GM18951 (cell line): ENCODE measurements around the gene MYNN.
"Not testable (repeated sequence)": the region's sequence is repeated elsewhere in the genome, so short reads cannot be mapped to it uniquely, and the experiment has no call there.

Experiments used
- POLR2A ChIP-seq: IDR thresholded peaks from 4 replicates; pipeline ENCODE4 v1.6.1; 2011; ENCODE audit warnings: mild to moderate bottlenecking; ENCODE audit not compliant: insufficient read length, insufficient read depth; ENCODE audit errors: extremely low read depth
- in situ Hi-C: fragments of 300-500 bp; cut with MboI; formaldehyde crosslinking; loops from one replicate; pipeline ENCODE4 v1.12.0; 2022; ENCODE audit warnings: low sequenced_read_pairs, mixed read lengths, inconsistent platforms; ENCODE audit not compliant: unreplicated experiment

MYNN gene

DNA sequence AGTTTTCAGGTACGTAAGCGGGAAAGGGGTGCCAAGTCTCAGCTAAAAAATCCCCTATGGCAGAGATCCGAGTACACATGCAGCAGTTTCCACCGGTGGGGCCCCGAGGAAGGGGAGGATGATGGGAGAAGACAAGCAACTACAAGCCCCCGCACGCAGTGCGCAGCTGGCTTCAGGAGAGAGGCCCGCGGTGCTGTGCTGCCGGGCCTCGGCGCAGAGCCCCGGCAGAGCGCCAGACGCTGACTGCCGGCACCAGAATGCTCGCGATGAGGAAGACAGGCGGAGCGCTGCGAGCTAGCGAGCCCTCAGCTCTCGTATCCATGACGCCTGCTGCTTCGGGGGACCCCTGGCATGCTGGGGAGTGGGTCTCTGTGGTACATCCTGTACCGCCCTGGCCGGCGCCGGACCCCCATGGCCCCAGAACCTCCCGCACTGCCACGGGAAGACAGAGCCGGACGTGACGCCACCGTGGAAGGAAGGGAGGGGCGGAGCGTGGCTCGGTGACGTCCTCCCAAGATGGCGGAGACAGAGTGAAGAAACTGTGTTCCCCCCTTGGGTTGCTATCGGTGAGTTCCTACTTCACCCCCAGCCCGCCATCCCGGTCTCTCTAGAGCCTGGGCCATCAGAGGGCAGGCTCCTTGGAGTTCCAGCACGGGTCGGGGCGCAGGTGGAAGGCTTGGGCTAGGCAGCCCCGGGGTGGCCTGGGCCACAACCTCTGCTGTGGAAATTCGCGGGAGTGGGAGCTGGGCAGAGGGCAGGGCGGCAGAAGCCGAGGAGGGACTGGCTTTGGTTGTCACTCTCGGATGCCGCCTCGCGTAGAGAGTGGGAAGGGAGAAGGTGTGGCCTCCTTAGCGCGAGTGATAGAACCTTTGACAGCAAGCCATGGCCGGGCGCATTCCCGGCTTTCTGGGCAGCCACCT is at the start of gene MYNN:
MYNN (plus strand) TSS at position 500 of the 920 bp plus-strand sequence. CDS start 900 bp downstream, outside the sequence.
- in situ Hi-C loops: no loop called here
- TF ChIP-seq POLR2A: peak; percentile 99

DNA sequence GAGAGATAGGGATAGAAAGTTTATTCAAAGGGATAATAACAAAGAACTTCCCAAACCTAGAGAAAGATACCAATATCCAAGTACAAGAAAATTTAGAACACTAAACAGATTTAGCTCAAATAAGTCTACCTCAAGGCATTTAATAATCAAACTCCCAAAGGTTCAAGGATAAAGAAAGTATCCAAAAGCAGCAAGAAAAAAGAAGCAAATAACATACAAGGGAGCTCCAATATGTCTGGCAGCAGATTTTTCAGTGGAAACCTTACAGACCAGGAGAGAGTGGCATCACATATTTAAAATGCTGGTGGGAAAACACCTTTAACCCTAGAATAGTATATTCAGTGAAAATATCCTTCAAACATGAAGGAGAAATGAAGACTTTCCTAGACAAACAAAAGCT is 41.3 kb upstream of the MYNN start:
- in situ Hi-C loops: not testable (repeated sequence)

GRCh38 chr3:169739067-169739466 is 34.1 kb upstream of the MYNN start:
- in situ Hi-C loops: no loop called here
- no peak for TF ChIP-seq POLR2A

DNA sequence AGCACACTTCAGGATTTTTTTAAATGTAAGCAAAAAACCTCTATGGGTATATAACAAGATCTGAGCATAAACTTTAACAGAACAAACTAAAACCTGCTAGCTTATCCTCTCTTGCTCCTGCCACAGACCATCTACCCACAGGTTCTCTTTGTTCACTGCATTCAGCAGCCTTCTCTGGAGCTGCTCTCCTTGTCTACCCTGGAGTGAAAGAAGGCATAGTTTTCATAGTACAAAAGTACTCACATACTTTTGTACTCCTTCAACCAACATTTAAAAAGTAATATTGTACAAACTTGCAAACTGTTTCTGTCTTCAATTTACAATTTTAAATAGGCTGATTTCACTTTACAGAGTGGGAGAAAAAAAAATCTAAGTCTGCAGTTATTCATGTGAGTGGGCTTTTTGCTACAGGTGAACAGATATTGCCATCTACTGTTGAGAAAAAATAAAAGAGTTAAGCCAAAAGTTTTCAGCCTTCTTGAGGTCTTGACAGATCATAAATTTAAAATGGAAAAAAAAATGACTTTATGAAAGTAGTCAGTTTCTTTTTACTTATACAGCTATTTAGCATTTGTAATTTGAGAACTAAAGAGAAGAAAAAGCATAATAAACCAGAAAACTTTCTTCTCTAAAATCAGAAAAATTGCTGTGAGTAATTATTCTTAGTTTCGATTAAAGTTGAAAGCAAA is 28.7 kb upstream of the MYNN start:
- in situ Hi-C loops: no loop called here
- no peak for TF ChIP-seq POLR2A

- in situ Hi-C loops: no loop called here
- no peak for TF ChIP-seq POLR2A
Observed at GRCh38 chr3:169746924-169747323, 26.3 kb upstream of the MYNN start.

DNA sequence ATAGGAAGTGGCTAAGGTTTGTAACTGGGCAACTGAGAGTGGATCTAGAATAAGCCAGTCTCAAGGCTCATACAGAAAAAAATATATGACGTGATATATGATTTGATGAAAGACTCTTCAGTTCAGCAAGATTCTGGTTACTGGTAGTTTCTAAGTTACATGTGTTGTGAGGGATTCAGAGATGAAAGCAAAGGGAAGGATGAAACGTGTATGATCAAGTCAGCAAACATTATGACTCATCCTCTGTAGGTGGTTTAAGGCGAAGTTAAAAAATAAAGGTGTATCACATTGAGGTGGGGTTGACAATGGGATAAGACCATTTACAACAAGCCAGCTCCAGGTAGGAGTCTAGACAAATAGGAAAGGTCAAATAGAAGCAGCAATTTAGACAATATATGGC is 24.5 kb upstream of the MYNN start:
- no peak for TF ChIP-seq POLR2A
- in situ Hi-C loops: no loop called here

GRCh38 chr3:169750665-169751064 is 22.5 kb upstream of the MYNN start:
- in situ Hi-C loops: no loop called here
- TF ChIP-seq POLR2A: no peak

DNA sequence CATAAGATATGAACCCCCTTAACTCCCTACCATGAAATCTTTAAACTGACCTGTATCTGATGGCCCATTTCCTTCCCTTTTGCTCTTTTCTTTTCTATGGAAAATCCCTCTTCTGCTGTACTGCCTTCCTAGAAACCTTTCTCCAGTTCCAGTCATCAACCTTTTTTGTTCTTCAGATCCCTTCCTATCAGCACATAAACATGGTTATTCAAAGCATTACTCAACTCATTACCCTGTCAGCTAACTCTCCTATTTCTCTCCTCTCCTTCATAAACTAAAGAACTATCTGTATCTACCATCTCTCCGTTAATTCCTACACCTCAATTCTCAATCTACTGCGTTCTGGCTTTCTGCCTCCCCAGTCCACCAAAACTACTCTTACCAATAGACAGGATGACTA is 21.3 kb upstream of the MYNN start:
- in situ Hi-C loops: no loop called here
- no peak for TF ChIP-seq POLR2A

DNA sequence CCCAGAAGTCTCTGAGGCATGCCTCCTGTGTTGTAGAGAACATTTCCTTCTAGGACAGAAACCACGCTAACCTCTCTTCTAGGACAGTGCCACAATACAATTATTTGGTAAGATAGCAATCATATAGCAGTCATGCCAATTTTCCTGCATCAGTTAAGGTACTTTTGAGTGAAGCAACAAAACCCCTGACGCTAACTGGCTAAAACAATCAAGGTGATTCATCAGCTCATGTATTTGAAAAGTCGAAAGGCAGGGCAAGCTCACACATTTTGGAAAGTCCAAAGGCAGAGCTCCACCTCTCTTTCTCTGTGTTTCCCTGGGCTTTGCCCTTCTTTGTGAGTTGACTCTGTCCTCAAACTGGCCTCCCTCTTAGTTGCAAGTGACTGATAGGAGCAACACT is 18.5 kb upstream of the MYNN start:
- in situ Hi-C loops: no loop called here
- no peak for TF ChIP-seq POLR2A

DNA sequence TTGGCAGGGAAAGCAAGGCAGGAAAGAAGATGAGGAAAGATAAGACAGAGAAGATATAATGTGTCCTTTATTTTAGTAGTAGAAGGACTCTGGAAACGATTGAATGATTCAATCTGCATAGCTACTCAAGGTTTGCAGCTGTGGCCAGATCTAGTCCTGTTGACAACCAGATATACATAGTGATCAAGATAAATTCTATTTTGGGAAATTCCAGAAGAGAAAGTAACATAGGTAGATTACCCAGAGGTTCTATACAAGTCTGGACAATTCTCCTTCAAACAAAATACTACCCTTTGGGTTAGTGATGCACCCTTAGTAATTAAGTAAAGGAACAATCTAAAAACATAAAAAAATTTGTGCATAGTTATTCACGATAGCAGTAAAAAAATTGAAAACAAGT is 17.7 kb upstream of the MYNN start:
- TF ChIP-seq POLR2A: no peak

DNA sequence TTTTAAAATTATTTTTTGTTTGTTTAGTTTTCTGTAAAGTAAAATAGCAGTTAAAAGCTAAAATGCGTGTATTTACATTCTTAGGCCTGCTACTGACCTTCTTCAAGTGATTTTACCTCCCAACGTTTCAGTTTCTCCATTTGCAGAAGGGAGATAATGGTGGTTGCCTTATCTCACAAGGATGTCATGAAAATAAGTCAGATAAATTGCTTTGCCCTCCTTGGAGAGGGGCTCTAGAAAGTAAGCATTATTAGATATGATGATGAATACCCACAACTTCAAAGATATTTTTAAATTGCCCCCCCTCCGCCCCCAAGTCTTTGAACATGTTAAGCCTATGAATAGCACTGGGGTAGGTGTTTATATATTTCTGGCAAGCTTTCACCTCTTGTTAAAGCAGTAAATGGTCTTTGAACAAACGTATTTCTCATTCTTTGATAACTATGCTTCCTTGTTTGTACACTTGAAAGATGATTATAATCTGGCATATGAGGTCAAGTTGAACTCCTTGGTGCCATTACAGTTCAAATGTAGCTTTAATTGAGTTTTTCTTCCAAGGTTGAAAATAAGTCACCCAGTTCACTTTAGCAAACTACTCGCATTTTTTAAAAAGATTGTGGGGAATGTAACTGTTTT is 14.7 kb upstream of the MYNN start:
- in situ Hi-C loops: no loop called here
- no peak for TF ChIP-seq POLR2A

More for the DNA sequence above, 17.7 kb upstream of the MYNN start:
- in situ Hi-C loops: no loop called here

DNA sequence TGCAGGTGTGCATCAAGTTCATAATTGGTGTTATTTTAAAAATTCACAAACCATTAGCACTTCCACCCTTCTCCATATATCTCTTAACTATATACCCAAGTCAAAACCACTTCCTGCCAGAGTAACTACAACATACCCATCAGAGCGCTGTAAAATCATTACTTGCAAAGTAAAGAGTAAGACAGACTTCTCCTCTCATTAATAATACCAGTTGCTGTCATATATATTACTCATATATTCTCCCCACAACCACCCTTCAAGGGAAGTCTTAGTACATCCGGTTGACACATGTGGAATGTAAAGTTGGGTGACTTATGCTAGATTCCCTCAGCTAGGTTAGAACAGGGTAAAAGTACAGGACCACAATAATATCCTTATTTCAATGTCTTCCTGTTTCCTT is 13.9 kb upstream of the MYNN start:
- no peak for TF ChIP-seq POLR2A
- in situ Hi-C loops: no loop called here

DNA sequence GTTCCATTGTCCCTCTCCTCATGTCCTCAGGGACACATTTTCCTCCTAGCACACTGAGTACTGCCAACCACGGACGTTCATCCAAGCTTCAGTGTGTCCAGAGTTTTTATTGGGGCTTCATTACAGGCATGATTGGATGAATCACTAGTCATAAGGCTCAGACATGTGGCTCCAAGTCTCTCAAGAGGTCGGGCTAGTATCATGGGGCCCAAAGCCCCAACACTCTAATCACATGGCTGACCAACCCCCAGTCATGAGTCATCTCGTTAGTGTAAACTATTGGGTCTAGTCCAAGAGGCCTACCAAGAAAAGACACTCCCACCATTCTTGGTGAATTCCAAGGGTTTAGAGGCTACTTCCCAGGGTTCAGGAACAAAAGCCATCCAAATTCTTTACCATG is 12.7 kb upstream of the MYNN start:
- in situ Hi-C loops: no loop called here
- TF ChIP-seq POLR2A: no peak
